GM12878 (cell line): ENCODE measurements around the gene DNAH8. TPM values are rescaled to one million over a fixed set of nuclear protein-coding genes. Genes with fewer than 3 reads are reported as not detected.

Experiments used
- E4F1 ChIP-seq: fragments of 450-650 bp; IDR thresholded peaks from 2 replicates; pipeline ENCODE4 v1.6.1; 2018; ENCODE audit warnings: borderline replicate concordance, mild to moderate bottlenecking; ENCODE audit not compliant: partially characterized antibody
- FOS ChIP-seq: IDR thresholded peaks from 3 replicates; pipeline ENCODE4 v1.6.1; 2011; ENCODE audit warnings: borderline replicate concordance; ENCODE audit not compliant: insufficient read length; ENCODE audit errors: extremely low read depth
- IKZF1 ChIP-seq: fragments of 450-650 bp; conservative IDR thresholded peaks from 2 replicates; pipeline ENCODE4 v1.6.1; 2017; ENCODE audit warnings: antibody characterized with exemption, mild to moderate bottlenecking
- JUNB ChIP-seq: IDR thresholded peaks from 2 replicates; pipeline ENCODE4 v1.6.1; 2016; ENCODE audit warnings: antibody characterized with exemption, mild to moderate bottlenecking
- KLF5 ChIP-seq: fragments of 450-650 bp; IDR thresholded peaks from 2 replicates; pipeline ENCODE4 v1.6.1; 2014; ENCODE audit warnings: mild to moderate bottlenecking; ENCODE audit not compliant: partially characterized antibody
- POLR2A ChIP-seq: IDR thresholded peaks from 2 replicates; pipeline ENCODE4 v1.6.1; 2011; ENCODE audit warnings: low read depth, mild to moderate bottlenecking, low read length
- polyA plus RNA-seq, 11 experiments: library from polyadenylated mRNA; depleted of rRNA in 4 of 11; unstranded in 6 of 11; stranded (reverse) in 5 of 11; fragments of >200 nt; fragmentation: Nextera tagmentation in 4 of 11; fragmentation: Illumina TruSeq in 1 of 11; extraction: Ambion mirVana in 4 of 11; extraction: Trizol in 1 of 11; gene quantifications; 1 replicate in 1 of 11; 2 replicates in 10 of 11; pipeline versions ENCODE4 v1.2.1 to v1.2.3, GENCODE V29; 2011 to 2016; ENCODE audit warnings: inconsistent platforms in 2 of 11, missing spikeins in 2 of 11, low read depth in 1 of 11
- total RNA-seq, 4 experiments: library from RNA; depleted of rRNA in 3 of 4; stranded (reverse); fragments of >200 nt in 3 of 4; fragmentation: Illumina TruSeq in 1 of 4; extraction: Trizol in 1 of 4; gene quantifications; 2 replicates each; pipeline versions ENCODE4 v1.2.1 to v1.2.3, GENCODE V29; 2013 to 2021
- TF ChIP-seq, protein P1 (sequence below): fragments of 450-650 bp; IDR thresholded peaks from 2 replicates; pipeline ENCODE4 v1.6.1; 2017; ENCODE audit warnings: mild to moderate bottlenecking, low read depth, inconsistent platforms; ENCODE audit not compliant: poor library complexity, severe bottlenecking
- TF ChIP-seq, protein P2 (sequence below): IDR thresholded peaks from 2 replicates; pipeline ENCODE4 v1.6.1; 2012; ENCODE audit warnings: low read depth, low read length, improper control_type of control experiment

The DNAH8 gene
- total and polyA plus RNA-seq, 10 of the 15 experiments (the other 5 are each of a cell fraction or from before 2014, with no cell fraction given), result 0.02 to 0.34 (median 0.10) TPM; not detected in 3

DNA sequence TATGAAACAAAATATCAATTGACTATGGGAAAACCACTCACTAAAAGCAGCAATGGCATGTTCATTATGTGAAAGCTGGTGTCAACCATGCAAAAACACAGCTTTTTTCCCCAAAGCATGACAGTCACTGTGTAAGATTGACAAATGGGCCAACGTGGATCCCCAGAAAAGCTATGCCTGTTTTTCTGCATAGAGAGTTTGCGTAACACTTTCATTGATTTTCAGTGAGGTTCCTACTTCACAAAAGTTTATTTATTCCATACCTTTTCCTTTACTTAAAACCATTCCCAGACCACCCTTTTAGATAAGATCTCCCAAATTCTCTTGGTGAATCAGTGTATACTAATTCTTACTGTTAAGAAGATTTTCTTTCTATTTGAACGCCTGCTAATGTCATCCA, 195.1 kb downstream of the DNAH8 start (continued):
- TF ChIP-seq E4F1 (no peak), IKZF1 (no peak), KLF5 (no peak), JUNB (no peak), POLR2A (no peak), FOS (no peak)
- TF ChIP-seq, protein P1, sequence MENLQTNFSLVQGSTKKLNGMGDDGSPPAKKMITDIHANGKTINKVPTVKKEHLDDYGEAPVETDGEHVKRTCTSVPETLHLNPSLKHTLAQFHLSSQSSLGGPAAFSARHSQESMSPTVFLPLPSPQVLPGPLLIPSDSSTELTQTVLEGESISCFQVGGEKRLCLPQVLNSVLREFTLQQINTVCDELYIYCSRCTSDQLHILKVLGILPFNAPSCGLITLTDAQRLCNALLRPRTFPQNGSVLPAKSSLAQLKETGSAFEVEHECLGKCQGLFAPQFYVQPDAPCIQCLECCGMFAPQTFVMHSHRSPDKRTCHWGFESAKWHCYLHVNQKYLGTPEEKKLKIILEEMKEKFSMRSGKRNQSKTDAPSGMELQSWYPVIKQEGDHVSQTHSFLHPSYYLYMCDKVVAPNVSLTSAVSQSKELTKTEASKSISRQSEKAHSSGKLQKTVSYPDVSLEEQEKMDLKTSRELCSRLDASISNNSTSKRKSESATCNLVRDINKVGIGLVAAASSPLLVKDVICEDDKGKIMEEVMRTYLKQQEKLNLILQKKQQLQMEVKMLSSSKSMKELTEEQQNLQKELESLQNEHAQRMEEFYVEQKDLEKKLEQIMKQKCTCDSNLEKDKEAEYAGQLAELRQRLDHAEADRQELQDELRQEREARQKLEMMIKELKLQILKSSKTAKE, result no peak
- TF ChIP-seq, protein P2, sequence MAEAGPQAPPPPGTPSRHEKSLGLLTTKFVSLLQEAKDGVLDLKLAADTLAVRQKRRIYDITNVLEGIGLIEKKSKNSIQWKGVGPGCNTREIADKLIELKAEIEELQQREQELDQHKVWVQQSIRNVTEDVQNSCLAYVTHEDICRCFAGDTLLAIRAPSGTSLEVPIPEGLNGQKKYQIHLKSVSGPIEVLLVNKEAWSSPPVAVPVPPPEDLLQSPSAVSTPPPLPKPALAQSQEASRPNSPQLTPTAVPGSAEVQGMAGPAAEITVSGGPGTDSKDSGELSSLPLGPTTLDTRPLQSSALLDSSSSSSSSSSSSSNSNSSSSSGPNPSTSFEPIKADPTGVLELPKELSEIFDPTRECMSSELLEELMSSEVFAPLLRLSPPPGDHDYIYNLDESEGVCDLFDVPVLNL, result no peak
